GM19328 (cell line): ENCODE results near the gene CHN2.
A peak's percentile ranks its signal among the peaks of the same experiment; 100 is the strongest.

Experiments used
- ATAC-seq: cut with Tn5 transposase; IDR thresholded peaks from one replicate; pipeline ENCODE4 v1.9.1; 2021; ENCODE audit warnings: mild to moderate bottlenecking, moderate library complexity; ENCODE audit not compliant: unreplicated experiment

Gene CHN2

DNA sequence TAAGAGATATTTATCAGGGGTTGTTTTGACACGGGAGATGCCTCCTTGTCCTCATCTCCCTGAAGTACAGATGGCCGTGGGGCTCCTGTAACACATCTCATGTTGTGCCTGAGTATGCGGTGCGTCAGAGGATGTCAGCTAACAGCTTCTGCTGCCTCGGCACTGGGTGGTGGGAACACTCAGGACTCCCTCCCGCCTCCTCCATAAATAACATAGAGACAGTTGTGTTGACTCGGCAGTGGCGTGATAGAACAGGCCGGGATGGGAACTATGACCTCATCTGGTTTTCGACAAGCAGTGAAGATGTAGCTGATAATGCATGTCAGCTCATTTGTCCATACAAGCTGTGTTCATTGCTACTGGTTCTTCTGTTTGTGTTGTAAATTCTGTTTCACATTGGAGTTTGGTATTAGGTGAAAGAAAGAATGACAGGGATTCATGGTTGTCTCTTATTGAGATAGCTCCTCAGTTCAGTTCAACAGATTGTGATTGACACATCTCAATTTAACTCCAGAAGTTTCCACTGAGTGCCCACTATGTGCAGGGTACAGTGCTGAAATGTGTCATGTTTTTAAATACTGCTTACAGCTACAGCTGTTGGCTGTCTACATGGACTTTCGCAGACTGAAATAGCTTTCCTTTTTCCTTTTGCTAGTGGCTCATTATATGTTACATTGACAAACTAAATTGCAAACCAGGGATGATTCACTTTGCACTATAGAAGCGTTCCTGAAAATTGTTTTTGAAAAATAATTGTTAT is 87.4 kb downstream of the CHN2 start:
- no peak for ATAC-seq

DNA sequence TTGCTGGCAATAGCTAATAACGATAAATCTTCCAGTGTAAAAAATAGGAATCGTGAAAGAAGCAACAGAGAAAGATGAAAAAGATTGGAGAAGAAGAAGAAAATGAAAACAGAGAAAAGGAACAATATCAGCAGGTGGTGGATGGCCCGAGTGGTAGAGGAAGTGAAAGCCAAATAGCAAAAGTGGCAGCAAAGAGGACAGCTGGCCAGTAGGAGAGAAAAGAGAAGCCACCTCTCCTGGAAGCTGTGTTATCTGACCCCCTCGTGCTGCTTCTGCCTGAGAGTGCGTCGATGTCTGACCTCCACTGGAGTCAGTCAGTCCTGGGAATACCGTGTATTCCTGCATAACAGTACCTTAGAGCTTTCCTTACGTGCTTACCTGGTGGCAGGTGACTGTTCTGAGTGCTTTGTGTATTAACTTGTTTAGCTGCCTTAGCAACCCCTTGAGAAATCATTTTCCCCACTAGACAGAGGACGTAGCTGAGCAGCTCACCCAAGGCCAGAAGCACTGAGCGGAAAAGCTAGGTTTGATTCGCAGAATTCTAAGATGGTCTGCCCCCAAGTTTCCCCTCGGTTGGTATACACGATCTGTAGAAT is 88.3 kb downstream of the CHN2 start:
- no peak for ATAC-seq

DNA sequence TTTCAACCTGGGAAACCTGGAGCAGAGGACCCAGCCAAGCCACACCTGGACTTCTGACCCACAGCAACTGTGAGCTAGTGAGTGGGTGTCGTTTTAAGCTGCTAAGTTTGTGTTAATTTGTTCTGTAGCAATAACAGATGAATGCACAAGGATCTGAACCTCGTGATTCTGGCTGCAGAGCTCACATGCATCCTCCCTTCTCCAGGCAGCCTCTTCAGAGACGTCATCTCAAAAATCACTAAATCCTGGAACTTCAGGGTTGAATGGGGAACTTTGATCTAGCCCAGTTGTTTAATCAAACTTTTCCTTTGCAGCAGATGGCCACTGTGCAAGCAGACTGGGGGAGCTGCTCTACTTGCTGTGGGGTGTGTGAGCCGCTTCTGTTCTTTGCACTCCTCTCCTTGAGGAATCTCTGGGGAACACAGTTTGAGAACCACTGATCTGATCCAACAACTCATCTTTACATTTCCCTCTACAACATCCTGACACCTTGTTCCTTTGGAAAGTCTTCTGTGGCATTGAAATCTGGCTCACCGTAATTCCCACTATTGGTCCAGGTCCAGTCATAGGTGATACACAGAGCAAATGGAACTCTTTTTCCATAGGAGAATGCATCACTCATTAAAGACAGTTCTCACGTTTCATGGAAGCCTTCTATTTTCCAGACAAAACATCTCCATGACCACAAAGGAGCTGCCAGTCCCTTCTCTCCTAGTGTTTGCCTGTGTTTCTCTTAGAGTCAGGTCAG is 90.3 kb downstream of the CHN2 start:
- no peak for ATAC-seq

DNA sequence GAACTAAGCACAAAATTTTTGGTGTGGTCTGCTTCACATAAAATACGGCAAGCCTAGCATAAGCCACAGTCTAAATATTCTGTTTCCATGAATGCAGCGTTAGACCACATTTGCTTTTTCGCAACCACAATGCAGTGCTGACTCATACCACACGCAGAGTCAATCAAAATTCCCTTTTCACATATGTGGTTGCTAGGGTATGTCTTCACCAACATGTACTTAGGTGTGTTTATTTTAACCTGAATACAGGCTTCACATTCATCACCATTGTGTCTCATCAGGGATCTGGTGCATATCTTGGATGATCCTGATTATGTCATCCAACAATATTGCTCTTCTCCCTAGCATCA is 90.8 kb downstream of the CHN2 start:
- peak; percentile 48 for ATAC-seq

DNA sequence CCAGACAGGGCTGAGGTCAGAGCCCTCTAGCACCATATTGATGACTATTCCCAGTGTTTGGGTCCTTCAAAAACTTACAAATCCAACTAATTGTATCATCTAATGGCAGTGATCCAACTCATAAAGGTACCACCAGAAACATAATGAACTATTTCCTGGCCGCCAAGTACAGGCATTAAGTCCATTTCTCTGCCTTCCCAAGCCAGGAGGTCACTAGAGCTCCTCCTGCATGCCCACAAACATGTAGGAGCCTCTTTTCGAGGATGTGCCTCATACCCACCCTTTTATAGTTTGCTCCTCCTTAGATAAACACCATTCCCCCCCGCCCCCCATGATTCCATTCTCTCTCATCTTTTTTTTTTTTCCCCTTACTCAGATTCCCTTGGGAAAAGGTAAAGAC is 91.3 kb downstream of the CHN2 start:
- ATAC-seq = no peak

DNA sequence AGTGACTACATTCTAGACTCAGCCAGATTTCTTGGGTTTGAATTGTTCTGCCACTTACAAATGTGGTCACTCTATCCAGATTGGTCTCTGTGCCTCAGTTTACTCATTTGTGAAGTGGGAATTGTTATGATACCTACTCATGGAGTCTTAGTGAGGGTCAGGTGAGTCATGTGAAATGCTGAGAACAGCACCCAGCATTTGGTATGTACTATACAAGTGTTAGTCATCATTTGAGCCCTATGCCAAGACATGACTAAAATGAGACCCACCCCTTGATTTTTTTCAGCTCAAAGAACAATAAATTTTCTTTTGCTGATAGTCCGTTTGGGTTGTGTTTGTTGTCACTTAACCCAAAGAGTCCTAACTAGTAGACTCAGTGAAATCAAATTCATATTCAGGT is 92.8 kb downstream of the CHN2 start:
- no peak for ATAC-seq

DNA sequence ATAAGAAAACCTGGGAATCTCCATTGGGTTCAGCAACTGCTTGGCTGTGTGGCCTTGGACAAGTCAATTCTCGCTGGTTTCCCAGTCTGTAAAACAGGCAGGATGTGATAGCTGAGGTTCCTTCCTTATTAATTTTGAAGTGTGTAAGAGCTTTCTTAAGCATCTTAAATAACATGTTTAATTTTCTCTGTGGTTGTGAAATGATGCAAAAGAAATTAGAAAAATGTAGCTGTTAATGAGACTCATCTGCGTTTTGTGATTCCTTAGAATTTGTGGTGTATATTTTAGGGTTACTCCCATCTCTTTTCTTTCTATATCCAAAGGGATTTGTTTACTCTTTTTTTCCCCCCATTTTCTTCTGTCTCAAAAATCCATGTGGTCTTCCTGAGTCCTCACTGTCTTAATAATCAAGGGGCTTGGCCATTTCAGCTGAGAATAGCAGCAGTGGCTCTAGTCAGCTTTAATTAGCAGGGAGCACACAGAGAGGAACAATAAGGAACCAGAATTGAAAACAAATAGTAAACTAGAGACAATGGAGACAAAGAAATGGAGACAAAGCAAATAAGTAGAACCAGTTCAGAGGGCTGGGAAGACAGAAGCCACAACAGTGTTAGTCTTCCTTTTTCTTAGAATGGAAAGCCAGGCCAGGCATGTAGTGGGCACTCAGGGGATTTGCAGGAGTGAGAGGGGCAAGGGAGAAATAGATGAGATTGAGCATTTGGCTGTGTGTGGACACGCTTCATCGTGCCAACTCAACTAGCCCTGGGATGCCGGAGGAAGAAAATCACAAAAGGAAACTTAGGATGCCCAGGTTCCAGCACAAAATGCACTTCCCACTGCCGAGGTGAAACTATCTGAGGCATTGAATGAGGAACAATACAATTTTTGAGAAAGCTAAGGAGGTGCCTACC is 93.9 kb downstream of the CHN2 start:
- ATAC-seq = no peak

DNA sequence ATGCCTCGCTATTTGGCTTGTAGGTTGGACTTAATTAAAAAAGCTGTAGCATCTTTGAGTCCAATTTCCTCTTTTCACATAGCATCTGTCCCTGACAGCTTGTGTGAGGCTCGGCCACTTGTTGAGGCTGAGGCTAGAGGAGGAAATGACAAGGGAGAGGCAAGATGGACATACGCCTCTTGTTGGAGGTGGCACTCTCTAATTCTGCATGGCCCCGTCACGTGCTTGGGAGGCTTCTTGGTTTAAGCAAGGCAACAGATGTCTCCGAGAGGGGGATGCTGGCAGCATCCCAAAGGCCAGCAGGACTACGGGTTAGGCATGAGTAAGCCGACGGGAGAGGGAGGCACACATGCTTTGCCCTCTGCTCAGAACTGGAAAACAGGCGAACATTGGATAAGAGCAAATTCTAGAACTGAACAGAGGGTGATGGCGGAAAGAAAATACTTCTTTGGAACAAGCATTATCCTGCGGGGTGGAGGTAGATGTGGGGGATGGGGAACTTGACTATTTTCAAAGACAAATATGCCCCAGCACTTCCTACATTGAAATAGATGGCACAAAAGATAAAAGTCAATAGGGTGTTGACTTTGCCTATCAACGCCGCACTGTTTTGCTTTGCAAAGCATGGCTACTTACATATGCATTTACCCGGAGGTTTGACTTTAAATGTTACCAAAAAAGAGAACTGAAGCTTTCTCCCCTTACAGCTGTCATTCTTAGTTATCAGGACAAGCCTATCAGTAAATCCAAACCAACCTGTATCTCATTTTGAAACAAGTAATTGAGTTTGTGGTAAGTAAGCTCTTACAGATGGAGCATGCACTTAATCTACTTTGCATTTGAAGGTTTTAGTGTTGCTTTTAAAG is 94.8 kb downstream of the CHN2 start:
- ATAC-seq = peak; percentile 52

DNA sequence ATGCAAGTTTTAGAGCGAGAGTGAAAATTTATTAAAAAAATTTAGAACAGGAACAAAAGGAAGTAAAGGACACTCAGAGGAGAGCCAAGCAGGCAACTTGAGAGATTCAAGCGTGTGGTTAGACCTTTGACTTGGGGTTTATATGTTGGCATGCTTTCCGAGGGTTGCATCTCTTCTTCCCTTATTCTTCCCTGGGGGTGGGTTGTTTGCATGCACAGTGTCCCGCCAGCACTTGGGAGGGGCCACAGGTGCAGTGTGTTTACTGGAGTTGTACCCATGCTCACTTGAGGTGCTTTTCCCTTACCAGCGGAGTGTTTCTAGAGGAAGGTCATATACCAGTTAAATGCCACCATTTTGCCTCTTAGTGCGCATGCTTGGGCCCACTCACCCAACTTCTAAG is 96.3 kb downstream of the CHN2 start:
- ATAC-seq = no peak

DNA sequence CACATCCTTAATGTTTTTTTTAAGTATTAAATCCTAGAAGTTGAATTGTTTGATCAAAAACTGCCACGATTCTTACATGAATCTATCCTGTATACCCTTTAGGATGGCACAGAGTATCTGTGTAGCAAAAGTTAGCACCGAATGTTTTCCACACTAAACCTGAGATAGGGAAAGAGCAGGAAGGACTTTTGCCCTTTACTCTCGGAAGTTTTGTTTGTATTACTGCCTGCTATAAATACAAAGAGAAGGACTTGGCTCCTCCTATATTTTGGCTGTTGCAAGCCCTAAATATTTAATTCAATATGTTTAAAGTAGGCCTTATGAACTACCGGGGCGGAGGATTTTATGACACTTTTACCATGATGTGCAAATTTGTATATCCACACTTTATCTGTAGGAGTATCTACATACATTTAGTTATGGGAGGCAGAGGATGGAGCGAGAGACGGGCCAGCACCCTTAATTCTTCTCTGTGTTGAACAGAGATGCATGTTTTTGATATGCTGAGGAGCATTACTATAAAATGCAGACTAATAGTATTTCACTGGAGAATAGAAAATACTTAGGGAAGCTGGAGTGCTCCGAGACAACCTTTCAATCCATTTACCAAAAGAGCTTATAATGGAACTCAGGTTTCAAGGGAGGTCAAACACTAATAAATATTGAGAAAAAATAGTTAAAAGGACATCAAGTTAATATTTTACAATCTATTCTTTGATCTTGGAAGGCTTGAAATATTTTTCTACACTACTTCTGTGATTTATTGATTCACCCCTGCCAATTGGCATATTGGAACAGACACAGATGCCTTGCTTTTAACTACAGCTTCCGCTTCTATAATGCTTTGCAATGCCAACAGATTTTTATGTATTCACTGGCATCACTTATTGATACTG is 97.4 kb downstream of the CHN2 start:
- no peak for ATAC-seq

DNA sequence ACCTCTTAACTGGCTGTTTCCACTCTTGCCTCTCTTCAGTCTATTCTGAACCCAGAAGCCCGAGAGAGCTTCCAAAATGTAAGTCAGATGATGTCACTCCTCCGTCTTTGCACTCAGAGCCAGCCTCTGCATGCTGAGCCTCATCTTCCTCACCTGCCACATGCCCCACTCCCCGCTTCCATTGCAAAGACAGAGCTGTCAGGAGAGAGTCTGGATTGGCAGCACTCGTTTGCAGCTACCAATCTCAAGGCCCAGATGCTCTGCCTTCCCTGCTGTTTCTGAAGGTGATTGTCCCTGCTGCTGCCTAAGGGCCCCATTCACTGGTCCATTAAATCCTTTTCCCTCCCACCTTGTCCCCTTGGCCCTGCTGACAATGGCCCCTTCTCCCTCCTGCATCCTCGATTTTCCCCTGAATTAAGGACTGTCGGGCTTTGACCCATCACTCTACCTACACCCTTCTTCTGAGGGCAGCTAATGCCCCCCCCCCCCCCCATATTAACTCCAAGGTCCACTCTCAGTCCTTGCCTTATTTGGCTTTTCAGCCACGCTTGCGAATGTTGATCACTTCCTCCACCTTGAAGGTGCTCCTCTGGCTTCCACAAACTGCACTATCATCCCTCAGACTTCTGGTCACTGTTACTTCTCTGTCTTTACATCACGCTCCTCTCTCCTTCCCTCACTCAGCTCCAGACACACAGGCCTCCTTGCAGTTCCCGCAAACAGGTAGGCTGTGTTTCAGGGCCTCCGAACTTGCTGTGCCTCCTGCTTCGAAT is 98.5 kb downstream of the CHN2 start:
- ATAC-seq = no peak

DNA sequence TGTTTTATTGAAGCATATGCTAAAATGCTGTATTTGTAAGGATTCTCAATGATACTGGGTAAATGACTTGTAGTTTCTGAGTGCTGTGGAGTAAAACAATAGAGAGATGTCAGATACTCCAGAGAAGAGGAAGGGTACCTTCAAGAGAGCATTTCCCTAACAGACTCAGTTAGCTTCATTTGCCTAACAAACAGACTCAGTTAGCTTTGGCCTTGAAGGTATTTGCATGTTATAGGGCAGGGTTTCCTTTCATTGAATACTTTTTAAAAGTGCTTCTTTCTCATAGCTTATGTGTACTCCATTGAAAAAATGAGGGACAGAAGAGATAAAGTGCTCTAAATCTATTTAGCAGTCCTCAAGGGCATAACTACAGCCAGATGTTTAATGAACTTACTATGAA is 101.8 kb downstream of the CHN2 start:
- no peak for ATAC-seq

DNA sequence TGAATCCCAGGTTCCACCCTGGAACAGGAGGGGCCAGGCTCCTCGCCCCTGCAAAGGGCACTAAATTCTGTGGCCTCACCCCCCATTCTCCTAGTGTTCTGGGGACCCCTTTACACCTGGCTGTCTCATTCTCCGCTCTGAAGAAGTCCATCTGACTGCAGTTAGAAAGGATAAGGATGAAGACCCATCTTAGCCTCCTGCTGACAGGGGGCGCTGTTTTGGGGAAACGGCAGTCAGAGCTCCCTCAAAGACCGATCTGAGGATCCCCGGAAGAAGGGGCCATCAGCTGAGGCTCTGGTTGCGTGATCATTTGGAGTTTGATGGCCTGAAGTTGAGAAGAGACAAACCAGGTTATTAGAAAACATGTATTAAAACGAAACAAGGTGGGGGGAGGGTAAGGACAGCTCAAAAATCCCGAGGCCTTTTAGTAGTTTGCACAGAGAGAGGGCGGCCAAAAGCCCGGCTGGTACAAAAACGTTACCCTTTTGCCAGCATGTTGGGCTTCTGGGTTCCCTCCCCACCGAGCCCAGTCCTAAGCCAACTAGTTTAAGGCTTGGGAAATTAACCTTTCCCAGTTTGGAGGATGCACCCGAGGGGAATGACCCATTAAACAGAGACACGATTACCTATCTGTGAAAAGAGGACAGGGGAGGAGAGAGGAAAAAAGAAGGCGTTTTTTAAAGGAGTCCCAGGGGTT is 102.8 kb downstream of the CHN2 start:
- ATAC-seq = no peak

DNA sequence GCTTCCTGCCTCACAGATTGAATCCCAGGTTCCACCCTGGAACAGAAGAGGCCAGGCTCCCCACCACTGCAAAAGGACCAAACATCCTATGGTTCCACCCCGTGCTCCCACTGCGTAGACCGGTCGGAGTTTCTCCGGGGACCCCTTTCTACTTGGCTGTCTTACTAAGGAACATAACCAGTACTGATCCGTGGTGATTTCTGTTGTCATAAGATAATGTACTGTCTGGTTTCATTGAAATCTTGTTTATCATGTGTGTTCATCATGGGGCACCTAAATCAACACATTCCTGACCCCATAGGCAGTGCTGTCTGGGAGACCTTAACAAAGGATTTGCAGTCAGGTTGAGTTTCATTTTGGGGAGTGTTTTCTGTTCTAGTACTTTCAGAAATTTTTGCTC is 104.5 kb downstream of the CHN2 start:
- ATAC-seq = no peak

DNA sequence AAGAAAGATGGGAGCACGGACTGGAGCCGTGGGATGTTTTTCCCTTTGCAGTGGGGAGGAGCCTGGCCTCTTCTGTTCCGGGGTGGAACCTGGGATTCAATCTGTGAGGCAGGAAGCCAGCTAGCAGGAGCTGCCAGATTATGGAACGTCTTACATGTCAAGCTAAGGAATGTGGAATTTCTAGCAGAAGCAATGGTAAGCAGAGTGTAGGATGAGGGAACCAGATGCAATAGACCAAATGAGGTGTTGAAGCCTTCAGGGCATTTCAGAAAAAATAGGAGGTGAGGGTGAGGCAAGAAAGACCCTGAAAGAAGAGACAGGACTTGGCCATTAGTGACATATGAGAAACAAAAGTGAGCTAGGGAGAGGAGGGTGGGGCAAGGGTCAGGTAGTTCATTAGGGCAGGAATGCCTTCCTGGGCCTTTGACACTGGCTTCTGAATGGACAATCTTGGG is 105.5 kb downstream of the CHN2 start:
- ATAC-seq = no peak

DNA sequence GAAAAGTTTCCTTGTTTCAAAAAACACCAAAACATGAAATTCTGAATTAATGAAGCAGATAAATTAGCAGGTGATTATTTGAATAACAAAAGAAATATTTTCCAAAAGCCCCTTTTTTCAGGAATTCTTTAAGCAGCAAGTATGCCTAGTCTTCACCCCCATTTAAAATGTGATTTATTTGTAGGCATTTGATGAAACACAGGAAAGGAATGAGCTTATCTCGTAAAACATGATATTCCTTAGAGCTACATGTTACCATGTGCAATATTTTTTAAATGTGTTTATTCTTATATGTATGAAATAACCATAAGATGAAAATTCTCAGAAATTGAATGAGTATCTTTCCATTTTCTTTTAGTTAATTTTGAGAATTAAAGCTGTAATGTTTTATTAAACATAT is 106.1 kb downstream of the CHN2 start:
- ATAC-seq = no peak

DNA sequence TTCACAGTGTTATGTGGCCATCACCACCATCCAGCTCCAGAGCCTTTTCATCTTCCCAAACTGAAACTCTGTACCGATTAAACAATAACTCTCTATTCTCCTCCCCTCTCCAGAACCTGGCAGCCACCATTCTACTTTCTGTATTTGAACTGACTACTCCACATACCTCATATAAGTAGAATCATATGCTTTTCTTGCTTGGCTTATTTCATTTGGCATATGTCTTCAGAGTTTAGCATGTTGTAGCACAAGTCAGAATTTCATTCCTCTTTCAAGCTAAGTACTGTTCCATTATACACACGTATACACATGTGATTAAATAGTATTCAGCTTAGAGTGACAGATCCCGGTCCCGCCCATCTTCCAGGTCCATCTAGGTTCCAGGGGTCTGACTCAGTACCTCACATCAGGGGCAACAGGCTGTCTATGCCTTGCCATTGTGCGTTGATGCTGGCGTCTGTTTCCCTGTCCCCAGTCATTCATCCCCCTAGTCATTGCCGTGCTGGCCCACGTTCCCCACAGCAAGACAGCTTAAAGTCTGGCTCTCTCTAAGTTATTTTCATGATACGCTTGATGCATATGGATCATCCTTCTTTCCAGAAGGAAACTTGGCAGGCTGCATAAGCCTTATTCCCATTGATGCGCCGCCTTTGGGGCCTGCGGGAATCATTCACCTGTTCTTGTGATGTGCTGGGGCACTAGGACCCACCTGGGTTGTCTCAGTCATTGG is 108.3 kb downstream of the CHN2 start:
- no peak for ATAC-seq
